ENCODE results near the gene REV1. TPM values are rescaled to one million over a fixed set of nuclear protein-coding genes. Genes with fewer than 3 reads are reported as not detected.
A peak's percentile ranks its signal among the peaks of the same experiment; 100 is the strongest.

Gene REV1
- polyA plus RNA-seq, 3 donors: 6.5 to 39.9 (median 9.5) TPM

DNA sequence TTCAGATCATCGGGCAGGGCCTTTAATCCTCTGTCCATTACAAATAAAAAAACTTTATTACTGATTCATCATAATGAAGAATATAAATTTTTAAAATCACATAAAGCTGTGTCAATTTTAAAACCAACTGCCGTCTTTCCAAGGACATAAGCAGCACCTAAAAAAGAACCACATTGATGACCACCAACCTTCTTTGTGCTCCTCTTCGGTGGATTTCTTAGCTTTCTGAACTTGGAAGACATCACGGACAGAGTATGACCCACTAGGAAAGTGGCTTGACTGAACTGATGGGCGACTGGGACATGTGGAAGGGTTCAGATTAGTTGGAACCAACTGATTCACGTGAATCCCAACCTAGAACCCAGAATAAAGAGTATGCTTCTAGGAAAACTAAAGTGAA is 83.7 kb downstream of the REV1 start:
- Histone ChIP-seq H2AFZ (ENCODE audit: insufficient read depth, low read depth, low read length, poor library complexity, severe bottlenecking) (no peak overlapping the region), H3K4me3 (replicated peaks in 1 of 3; ENCODE audit: low read depth in 2 of 3, low read length in 3 of 3) (no peak overlapping the region), H3K4me1 (ENCODE audit: control insufficient read depth in 1 of 2, insufficient read depth in 2 of 2, low read length in 2 of 2) (no peaks in the 10 kb centered on the region), H4K20me1 (ENCODE audit: insufficient read depth, low read length) (no peaks in the 10 kb centered on the region), H3K79me2 (ENCODE audit: insufficient read depth, low read length) (no peaks in the 10 kb centered on the region), H3K9ac (ENCODE audit: insufficient read depth, low read length, poor library complexity, severe bottlenecking) (no peak overlapping the region), H3K27ac (ENCODE audit: low read depth in 1 of 2, low read length in 2 of 2) (no peak overlapping the region), H3K27me3 (ENCODE audit: control insufficient read depth in 2 of 2, insufficient read depth in 2 of 2, low read length in 2 of 2) (no peaks in the 10 kb centered on the region), H3K9me3 (replicated peaks in 1 of 2; ENCODE audit: control insufficient read depth in 1 of 2, insufficient read depth in 1 of 2, low read length in 2 of 2) (no peaks in the 10 kb centered on the region), H3K4me2 (replicated peaks; ENCODE audit: extremely low read depth, low read length, poor library complexity, severe bottlenecking) (no peak overlapping the region), H3K36me3 (replicated peaks in 1 of 2; ENCODE audit: control insufficient read depth in 1 of 2, insufficient read depth in 2 of 2, low read length in 2 of 2) (peaks cover 81 to 99% of the 10 kb centered on the region in 2 donors)
- Mint-ChIP-seq H3K36me3 (peaks cover 68 to 88% of the 10 kb centered on the region in 2 donors), H3K9me3 (no peaks in the 10 kb centered on the region), H3K4me1 (no peaks in the 10 kb centered on the region), H3K27ac (no peak overlapping the region), H3K27me3 (ENCODE audit: low read depth in 3 of 3) (peaks cover 0 to 1% (median 0%) of the 10 kb centered on the region in 3 donors), H3K4me3 (no peak overlapping the region)
- intact Hi-C loops (cut with micrococcal nuclease): no loop called here
- DNase-seq: no peak
- no CpG with 5 or more reads among the region's 6 CpGs for WGBS (ENCODE audit: insufficient coverage)
- TF ChIP-seq, protein P1, sequence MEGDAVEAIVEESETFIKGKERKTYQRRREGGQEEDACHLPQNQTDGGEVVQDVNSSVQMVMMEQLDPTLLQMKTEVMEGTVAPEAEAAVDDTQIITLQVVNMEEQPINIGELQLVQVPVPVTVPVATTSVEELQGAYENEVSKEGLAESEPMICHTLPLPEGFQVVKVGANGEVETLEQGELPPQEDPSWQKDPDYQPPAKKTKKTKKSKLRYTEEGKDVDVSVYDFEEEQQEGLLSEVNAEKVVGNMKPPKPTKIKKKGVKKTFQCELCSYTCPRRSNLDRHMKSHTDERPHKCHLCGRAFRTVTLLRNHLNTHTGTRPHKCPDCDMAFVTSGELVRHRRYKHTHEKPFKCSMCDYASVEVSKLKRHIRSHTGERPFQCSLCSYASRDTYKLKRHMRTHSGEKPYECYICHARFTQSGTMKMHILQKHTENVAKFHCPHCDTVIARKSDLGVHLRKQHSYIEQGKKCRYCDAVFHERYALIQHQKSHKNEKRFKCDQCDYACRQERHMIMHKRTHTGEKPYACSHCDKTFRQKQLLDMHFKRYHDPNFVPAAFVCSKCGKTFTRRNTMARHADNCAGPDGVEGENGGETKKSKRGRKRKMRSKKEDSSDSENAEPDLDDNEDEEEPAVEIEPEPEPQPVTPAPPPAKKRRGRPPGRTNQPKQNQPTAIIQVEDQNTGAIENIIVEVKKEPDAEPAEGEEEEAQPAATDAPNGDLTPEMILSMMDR (IDR thresholded peaks at IDR 0.05): no peak

DNA sequence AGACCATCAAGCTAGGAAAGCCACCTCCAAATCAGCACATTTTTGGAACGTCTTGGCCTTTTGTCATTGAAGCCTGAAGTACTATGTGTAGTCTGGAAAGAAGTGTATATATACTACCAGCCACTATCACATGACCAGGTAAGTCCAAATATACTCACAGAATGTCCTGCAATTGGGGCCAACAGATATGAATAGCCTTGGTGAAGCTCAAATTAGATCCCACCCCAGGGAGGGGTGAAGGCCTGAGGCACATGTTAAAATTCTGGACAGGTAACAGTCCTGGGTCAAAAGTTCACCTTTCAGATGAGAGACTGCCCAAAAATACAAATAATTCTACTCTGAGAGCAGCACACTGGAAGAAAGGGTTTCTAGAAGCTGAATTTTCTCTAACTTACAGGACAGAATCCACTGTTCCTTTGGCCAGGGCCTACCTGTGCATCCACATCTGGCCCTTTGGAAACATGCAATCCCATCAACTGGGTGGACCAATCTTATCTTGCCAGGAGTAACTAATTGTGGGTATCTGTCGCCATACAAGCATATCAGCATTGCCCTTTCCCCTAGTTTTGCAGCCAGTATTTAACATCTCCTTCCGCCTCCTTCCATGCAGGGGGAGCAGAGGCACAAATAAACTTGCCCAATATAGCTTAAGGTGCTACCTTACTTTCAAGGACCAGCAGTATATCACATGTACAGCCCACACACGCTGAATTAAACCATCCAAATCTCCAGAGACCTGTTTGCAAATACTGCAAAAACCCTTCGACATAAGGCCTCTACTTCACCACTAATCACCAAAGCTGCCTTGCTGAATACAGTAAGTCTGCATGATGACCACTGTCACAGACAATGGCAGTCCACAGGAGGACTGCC is 84.8 kb downstream of the REV1 start:
- Histone ChIP-seq H3K9ac (ENCODE audit: insufficient read depth, low read length, poor library complexity, severe bottlenecking) (no peak overlapping the region), H3K36me3 (replicated peaks in 1 of 2; ENCODE audit: control insufficient read depth in 1 of 2, insufficient read depth in 2 of 2, low read length in 2 of 2) (peaks cover 81 to 99% of the 10 kb centered on the region in 2 donors), H3K9me3 (replicated peaks in 1 of 2; ENCODE audit: control insufficient read depth in 1 of 2, insufficient read depth in 1 of 2, low read length in 2 of 2) (no peaks in the 10 kb centered on the region), H3K27me3 (ENCODE audit: control insufficient read depth in 2 of 2, insufficient read depth in 2 of 2, low read length in 2 of 2) (no peaks in the 10 kb centered on the region), H3K79me2 (ENCODE audit: insufficient read depth, low read length) (no peaks in the 10 kb centered on the region), H3K27ac (ENCODE audit: low read depth in 1 of 2, low read length in 2 of 2) (no peak overlapping the region), H4K20me1 (ENCODE audit: insufficient read depth, low read length) (no peaks in the 10 kb centered on the region), H3K4me1 (ENCODE audit: control insufficient read depth in 1 of 2, insufficient read depth in 2 of 2, low read length in 2 of 2) (no peaks in the 10 kb centered on the region), H3K4me3 (replicated peaks in 1 of 3; ENCODE audit: low read depth in 2 of 3, low read length in 3 of 3) (no peak overlapping the region), H3K4me2 (replicated peaks; ENCODE audit: extremely low read depth, low read length, poor library complexity, severe bottlenecking) (no peak overlapping the region), H2AFZ (ENCODE audit: insufficient read depth, low read depth, low read length, poor library complexity, severe bottlenecking) (no peak overlapping the region)
- Mint-ChIP-seq H3K4me3 (no peak overlapping the region), H3K36me3 (peaks cover 66 to 82% of the 10 kb centered on the region in 2 donors), H3K27me3 (ENCODE audit: low read depth in 3 of 3) (peaks cover 0 to 1% (median 0%) of the 10 kb centered on the region in 3 donors), H3K9me3 (no peaks in the 10 kb centered on the region), H3K27ac (peak overlapping the region in 1 of 7 donors; percentile 40), H3K4me1 (no peaks in the 10 kb centered on the region)
- DNase-seq: no peak
- intact Hi-C loops (cut with micrococcal nuclease): no loop called here
- TF ChIP-seq, protein P1 (IDR thresholded peaks at IDR 0.05): no peak
- 91% methylated on average over 4 of the region's 5 CpGs for WGBS (ENCODE audit: insufficient coverage)
